ENCODE measurements around the gene GSTM2. TPM values are rescaled to one million over a fixed set of nuclear protein-coding genes. Genes with fewer than 3 reads are reported as not detected.
"Not testable (repeated sequence)": the region's sequence is repeated elsewhere in the genome, so short reads cannot be mapped to it uniquely, and the experiment has no call there.

Gene GSTM2
- total RNA-seq, 1 experiment from 2014 or later = 19.3 TPM

GRCh38 chr1:109668123-109668775 is 392 bp downstream of the GSTM2 start:
- Histone ChIP-seq H3K27ac (no peak overlapping the region), H3K27me3 (replicated peaks) (no peaks in the 10 kb centered on the region), H3K4me3 (peak overlapping the region; percentile 32), H3K4me1 (replicated peaks) (peaks cover 14% of the 10 kb centered on the region), H3K36me3 (no peaks in the 10 kb centered on the region), H3K9me3 (replicated peaks) (no peaks in the 10 kb centered on the region)
- DNase-seq (ENCODE audit: low read depth in 1 of 2, low spot score in 2 of 2) = peak in 1 of 2 experiments; percentile 41

- DNase-seq (ENCODE audit: low read depth in 1 of 2, low spot score in 2 of 2) = peak in 1 of 2 experiments; percentile 32
- H3K4me1 ChIP-seq (replicated peaks) = peaks cover 9% of the 10 kb centered on the region
- H3K27me3 ChIP-seq (replicated peaks) = no peaks in the 10 kb centered on the region
- no peak overlapping the region for H3K27ac ChIP-seq
- no peaks in the 10 kb centered on the region for H3K9me3 ChIP-seq (replicated peaks)
- no peak overlapping the region for H3K4me3 ChIP-seq
- H3K36me3 ChIP-seq = no peaks in the 10 kb centered on the region
These were observed 1.5 kb downstream of the GSTM2 start for GRCh38 chr1:109669246-109669948.

DNA sequence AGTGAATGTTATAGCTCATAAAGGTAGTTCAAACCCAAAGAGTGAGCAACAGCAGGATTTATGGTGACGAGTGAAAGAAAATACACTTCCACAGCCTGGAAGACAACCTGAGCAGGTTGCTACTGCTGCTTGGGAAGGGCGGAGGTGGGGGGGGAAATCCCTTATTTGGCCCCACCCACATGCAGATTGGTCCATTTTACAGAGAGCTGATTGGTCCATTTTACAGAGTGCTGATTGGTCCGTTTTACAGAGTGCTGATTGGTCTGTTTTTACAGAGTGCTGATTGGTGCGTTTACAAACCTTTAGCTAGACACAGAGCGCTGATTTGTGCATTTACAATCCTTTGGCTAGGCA is 2.1 kb downstream of the GSTM2 start:
- H3K4me3 ChIP-seq; H3K27me3 ChIP-seq (replicated peaks); H3K36me3 ChIP-seq; H3K9me3 ChIP-seq (replicated peaks); DNase-seq (ENCODE audit: low read depth in 1 of 2, low spot score in 2 of 2); H3K4me1 ChIP-seq (replicated peaks); H3K27ac ChIP-seq: not testable (repeated sequence)

GRCh38 chr1:109671067-109671466 is 3.2 kb downstream of the GSTM2 start:
- Histone ChIP-seq H3K27me3 (replicated peaks) (no peaks in the 10 kb centered on the region), H3K9me3 (replicated peaks) (no peaks in the 10 kb centered on the region), H3K4me1 (replicated peaks) (peaks cover 9% of the 10 kb centered on the region), H3K36me3 (no peaks in the 10 kb centered on the region), H3K27ac (no peak overlapping the region), H3K4me3 (no peak overlapping the region)
- no peak for DNase-seq (ENCODE audit: low read depth in 1 of 2, low spot score in 2 of 2)

- not testable (repeated sequence) for DNase-seq (ENCODE audit: low read depth in 1 of 2, low spot score in 2 of 2); H3K36me3 ChIP-seq; H3K27me3 ChIP-seq (replicated peaks); H3K4me3 ChIP-seq; H3K27ac ChIP-seq; H3K4me1 ChIP-seq (replicated peaks); H3K9me3 ChIP-seq (replicated peaks)
These were observed 6.0 kb downstream of the GSTM2 start for GRCh38 chr1:109673861-109674260.

DNA sequence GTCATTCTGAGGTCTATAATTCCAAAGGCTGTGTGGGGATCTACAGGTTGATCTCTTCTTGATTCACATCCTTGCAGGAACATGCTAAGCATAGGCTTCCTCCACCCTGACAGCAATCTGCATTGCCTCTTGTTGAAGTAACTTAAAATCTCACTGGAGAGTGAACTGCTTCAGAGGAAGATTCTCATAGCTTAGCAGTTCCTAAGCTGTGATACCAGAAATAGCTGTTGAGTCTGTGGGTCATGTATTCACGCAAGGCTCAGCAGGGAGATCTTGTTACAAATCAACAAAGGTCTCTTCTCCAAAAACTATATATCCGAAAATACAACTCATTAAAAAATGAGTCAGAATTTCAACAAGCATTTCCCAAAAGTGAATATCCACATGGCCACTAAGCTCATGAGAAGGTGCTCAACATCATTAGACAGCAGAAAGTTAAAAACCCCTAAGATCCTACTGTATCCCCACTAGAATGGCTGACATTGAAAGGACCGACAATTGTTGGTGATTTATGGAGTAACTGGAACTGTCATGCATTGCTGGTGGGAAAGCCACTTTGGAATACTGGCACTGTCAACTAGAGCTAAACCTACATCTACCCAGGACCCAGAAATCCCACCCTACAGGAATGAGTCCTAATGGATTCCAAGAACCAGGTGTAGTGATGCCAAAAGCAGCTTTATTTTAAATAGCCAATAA is 9.0 kb downstream of the GSTM2 start:
- not testable (repeated sequence) for H3K4me1 ChIP-seq (replicated peaks); H3K36me3 ChIP-seq; H3K27me3 ChIP-seq (replicated peaks); H3K27ac ChIP-seq; H3K4me3 ChIP-seq; DNase-seq (ENCODE audit: low read depth in 1 of 2, low spot score in 2 of 2); H3K9me3 ChIP-seq (replicated peaks)

DNA sequence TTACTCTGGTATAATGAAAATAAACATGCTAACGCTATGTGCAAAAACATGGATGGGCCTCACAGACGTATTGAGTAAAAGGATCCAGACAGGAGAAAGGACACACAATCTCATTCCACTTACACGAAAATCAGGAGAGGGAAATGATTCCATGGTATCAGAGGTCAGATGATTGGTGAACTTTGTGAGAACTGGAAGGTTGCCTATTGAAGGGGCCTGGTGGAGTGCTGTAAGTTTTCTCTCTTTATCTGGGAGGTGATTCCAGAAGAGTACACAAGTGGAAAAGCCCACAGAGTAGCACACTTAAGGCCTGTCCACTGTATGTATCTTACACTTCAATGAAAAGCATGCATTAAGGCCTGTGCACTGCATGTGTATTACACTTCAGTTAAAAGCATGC is 9.6 kb downstream of the GSTM2 start:
- DNase-seq (ENCODE audit: low read depth in 1 of 2, low spot score in 2 of 2) = no peak
- Histone ChIP-seq H3K4me1 (replicated peaks) (no peaks in the 10 kb centered on the region), H3K4me3 (no peak overlapping the region), H3K27me3 (replicated peaks) (no peaks in the 10 kb centered on the region), H3K27ac (no peak overlapping the region), H3K9me3 (replicated peaks) (no peaks in the 10 kb centered on the region), H3K36me3 (no peaks in the 10 kb centered on the region)

- DNase-seq (ENCODE audit: low read depth in 1 of 2, low spot score in 2 of 2); H3K4me3 ChIP-seq; H3K27ac ChIP-seq; H3K9me3 ChIP-seq (replicated peaks); H3K27me3 ChIP-seq (replicated peaks); H3K36me3 ChIP-seq; H3K4me1 ChIP-seq (replicated peaks): not testable (repeated sequence)
These were observed 10.8 kb downstream of the GSTM2 start for GRCh38 chr1:109678637-109679036.

DNA sequence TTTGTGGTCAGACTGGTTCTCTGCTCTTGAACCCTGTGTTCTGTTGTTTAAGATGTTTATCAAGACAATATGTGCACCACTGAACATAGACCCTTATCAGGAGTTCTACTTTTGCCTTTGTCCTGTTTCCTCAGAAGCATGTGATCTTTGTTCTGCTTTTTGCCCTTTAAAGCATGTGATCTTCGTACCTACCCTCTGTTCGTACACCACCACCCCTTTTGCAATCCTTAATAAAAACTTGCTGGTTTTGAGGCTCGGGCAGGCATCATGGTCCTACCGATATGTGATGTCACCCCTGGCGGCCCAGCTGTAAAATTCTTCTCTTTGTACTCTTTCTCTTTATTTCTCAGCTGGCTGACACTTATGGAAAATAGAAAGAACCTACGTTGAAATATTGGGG is 16.9 kb downstream of the GSTM2 start:
- DNase-seq (ENCODE audit: low read depth in 1 of 2, low spot score in 2 of 2); H3K4me1 ChIP-seq (replicated peaks); H3K9me3 ChIP-seq (replicated peaks); H3K27ac ChIP-seq; H3K36me3 ChIP-seq; H3K4me3 ChIP-seq; H3K27me3 ChIP-seq (replicated peaks): not testable (repeated sequence)

DNA sequence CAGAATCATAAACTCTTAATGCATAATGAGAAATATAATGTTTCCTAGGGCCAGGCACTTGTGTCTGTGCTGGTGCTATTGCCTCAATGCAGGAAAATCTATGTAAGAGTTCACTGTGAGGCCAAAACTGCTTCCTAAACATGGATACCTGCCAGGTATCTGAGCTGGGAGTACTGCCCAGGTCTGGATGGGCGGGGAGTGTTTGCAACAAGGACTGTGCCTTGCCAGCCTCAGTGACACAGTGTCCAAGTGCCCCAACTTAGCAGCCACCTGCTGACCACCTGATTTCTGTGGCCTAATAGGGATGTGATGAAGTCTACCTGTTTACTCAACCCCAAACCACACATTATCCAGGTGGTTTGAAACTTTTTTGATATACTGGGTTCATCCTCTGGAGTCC is 17.5 kb downstream of the GSTM2 start:
- not testable (repeated sequence) for H3K27me3 ChIP-seq (replicated peaks); H3K4me3 ChIP-seq; H3K9me3 ChIP-seq (replicated peaks); H3K4me1 ChIP-seq (replicated peaks); H3K27ac ChIP-seq; DNase-seq (ENCODE audit: low read depth in 1 of 2, low spot score in 2 of 2); H3K36me3 ChIP-seq

DNA sequence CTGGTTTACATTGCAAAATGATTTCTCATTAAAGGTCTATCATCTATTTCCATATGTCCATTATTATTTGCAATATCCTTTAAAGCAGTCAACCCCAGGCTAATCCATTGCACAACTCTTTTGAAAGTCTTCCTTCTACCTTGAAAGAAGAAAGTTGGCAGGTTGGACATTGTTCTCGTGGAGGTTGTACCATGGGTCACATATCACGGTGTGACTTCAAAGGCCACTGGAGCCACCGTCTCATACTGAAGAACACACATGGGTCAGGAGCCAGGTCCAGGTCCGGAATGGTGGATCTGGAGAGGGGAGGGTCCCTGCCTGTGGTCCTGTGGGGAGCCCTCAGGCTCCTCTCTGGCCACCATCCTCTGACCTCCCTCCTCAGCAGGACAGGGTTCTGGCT is 18.0 kb downstream of the GSTM2 start:
- H3K9me3 ChIP-seq (replicated peaks); H3K4me3 ChIP-seq; H3K4me1 ChIP-seq (replicated peaks); DNase-seq (ENCODE audit: low read depth in 1 of 2, low spot score in 2 of 2); H3K27me3 ChIP-seq (replicated peaks); H3K36me3 ChIP-seq; H3K27ac ChIP-seq: not testable (repeated sequence)

DNA sequence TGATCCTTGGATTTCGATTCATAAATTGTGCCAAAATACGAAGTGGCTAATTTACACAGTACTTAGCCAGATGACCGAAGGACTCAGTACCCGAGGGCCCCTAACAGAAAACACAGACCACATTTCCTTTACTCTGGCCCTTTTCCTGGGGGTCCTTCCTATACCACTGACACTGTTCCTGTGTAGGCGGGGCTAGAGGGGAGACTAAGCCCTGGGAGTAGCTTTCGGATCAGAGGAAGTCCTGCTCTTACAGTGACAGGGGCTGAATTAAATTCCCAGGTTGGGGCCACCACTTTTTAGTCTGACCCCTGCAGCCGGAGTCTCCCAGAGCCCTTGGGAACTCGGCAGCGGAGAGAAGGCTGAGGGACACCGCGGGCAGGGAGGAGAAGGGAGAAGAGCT is 19.3 kb downstream of the GSTM2 start:
- not testable (repeated sequence) for H3K4me1 ChIP-seq (replicated peaks); H3K36me3 ChIP-seq; H3K27me3 ChIP-seq (replicated peaks); H3K9me3 ChIP-seq (replicated peaks); DNase-seq (ENCODE audit: low read depth in 1 of 2, low spot score in 2 of 2)
- peak overlapping the region; percentile 67 for H3K27ac ChIP-seq
- peak overlapping the region; percentile 53 for H3K4me3 ChIP-seq

DNA sequence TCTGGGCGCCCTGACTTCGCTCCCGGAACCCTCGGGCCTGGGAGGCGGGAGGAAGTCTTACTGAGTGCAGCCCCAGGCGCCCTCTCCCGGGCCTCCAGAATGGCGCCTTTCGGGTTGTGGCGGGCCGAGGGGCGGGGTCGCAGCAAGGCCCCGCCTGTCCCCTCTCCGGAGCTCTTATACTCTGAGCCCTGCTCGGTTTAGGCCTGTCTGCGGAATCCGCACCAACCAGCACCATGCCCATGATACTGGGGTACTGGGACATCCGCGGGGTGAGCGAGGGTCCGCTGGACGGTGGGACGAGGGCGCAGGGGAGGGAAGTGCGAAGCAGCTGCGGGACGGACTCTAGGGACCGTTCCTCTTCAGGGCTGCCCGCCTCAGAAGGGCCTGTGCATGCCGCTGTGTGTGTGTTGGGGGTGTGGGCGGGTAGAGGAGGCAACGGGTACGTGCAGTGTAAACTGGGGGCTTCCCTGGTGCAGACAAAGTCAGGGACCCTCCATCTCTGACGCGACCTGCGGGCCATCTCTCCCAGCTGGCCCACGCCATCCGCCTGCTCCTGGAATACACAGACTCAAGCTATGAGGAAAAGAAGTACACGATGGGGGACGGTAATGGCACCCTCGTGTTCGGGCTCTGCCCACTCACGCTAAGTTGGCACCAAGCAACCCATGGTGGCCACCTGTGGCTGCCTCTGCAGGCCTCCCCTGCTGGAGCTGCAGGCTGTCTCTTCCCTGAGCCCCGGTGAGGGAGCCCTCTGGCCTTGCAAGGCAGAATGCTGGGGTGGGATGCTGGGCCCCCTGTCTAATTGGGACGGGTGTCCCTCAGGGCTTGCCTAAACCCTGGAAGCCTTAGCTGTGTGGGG is 20.0 kb downstream of the GSTM2 start, which contains the start of gene GSTM1:
Gene GSTM1, plus strand, starts transcription at position 177 of the 859 bp plus-strand sequence. Its CDS starts 57 bp downstream, at position 234.
- peak within 1 kb of the TSS; percentile 53 for H3K4me3 ChIP-seq
- no peaks in the 10 kb centered on the region for H3K36me3 ChIP-seq
- peak; percentile 75 to 79 for DNase-seq (ENCODE audit: low read depth in 1 of 2, low spot score in 2 of 2)
- H3K27me3 ChIP-seq (replicated peaks) = no peaks in the 10 kb centered on the region
- H3K9me3 ChIP-seq (replicated peaks) = no peaks in the 10 kb centered on the region
- peak within 1 kb of the TSS; percentile 67 for H3K27ac ChIP-seq
- H3K4me1 ChIP-seq (replicated peaks) = peaks cover 9% of the 10 kb centered on the region

Measured in SJSA1 (cell line).